Skin epidermis (tissue), 12 donors: ENCODE data around the gene MEIOC.
"Not testable (repeated sequence)": the region's sequence is repeated elsewhere in the genome, so short reads cannot be mapped to it uniquely, and the experiment has no call there.

Source experiments
- H3K27ac ChIP-seq, 21 experiments: fragments of 200-600 bp; sonication (generic) in 11 of 21; one replicate each; pipeline ENCODE4 v1.5.0; 2020; ENCODE audit warnings: mild to moderate bottlenecking in 3 of 21, inconsistent platforms in 2 of 21, moderate library complexity in 2 of 21
- H3K4me3 ChIP-seq, 7 experiments: fragments of 200-600 bp; sonication (generic) in 2 of 7; one replicate each; pipeline ENCODE4 v1.5.0; 2020; ENCODE audit warnings: inconsistent platforms in 2 of 7, mild to moderate bottlenecking in 2 of 7, moderate library complexity in 1 of 7

The MEIOC gene

DNA sequence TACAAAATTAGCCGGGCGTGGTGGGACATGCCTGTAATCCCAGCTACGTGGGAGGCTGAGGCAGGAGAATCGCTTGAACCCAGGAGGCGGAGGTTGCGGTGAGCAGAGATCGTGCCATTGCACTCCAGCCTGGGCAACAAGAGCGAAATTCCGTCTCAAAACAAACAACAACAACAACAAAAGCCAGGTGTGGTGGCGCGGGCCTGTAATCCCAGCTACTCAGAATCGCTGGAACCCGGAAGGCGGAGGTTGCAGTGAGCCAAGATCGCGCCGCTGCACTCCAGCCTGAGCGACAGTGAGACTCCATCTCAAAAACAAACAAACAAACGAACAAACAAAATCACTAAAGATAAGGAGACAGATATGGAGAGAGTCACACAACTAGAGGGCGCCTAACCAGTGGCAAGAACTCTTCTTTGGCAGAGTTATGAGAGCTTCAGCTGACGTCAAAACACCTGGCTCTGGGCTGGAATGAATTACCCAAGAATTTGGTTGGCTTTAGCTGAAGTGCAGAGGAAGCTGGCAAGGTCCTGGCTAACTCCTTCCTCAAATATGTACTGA lies 34.6 kb downstream of the MEIOC start:
- peak overlapping the region in 2 of 7 experiments; percentile 59 to 85 for H3K4me3 ChIP-seq
- peak overlapping the region in 13 of 21 experiments; percentile 67 to 92 (median 84) for H3K27ac ChIP-seq

DNA sequence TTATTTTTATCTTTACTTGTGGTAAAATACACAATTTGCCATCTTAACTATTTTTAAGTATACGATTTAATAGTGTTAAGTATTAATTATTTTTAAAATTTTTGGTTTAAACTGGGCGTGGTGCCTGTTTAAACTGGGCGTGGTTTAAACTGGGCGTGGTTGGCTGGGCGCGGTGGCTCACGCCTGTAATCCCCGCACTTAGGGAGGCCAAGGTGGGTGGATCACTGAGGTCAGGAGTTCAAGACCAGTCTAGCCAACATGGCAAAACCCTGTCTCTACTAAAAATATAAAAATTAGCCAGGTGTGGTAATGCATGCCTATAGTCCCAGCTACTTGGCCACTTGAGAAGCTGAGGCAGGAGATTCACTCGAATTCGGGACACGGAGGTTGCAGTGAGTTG lies 37.3 kb downstream of the MEIOC start:
- no peak overlapping the region for H3K4me3 ChIP-seq
- no peak overlapping the region for H3K27ac ChIP-seq

DNA sequence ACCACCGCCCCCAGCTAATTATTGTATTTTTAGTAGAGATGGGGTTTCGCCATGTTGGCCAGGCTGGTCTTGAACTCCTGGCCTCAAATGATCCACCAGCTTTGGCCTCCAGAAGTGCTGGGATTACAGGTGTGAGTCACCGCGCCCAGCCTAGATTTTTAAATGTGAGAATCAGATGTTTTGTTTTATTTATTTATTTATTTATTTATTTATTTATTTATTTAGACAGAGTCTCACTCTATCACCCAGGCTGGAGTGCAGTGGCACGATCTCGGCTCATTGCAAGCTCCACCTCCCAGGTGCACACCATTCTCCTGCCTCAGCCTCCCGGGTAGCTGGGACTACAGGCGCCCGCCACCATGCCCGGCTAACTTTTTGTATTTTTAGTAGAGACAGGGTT lies 44.0 kb downstream of the MEIOC start:
- not testable (repeated sequence) for H3K27ac ChIP-seq, H3K4me3 ChIP-seq

DNA sequence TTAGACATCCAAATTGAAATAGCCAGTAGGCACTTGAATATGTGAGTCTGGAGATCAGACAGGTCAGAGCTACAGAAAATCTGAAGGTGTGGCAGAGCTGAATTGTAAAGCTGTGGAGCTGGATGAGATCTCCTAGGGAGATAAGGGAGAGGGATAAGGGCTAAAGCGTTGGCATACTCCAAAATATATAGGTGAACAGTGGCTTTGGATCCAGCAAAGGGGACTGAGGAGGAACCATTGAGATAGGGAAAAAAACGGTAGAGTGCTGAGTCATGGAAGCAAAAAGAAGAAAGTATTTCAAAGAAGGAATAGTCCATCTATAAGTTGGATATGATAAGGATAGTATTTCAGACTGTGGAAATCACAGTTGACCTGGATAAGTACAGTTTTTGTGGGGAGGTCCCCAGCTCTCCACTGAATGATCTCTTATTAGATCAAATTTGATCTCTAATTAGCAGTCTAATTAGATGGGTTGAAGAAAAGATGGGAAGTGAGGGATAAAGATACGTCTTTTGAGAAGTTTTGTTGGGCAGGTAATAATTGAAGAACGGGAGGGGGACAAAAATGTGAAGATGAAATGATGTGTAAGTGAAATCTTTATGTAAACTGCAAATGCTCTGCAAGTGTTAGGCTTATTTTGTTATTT lies 51.6 kb downstream of the MEIOC start:
- Histone ChIP-seq H3K4me3 (peak overlapping the region; percentile 73 to 84 (median 78)), H3K27ac (peak overlapping the region in 19 of 21 experiments; percentile 63 to 85 (median 77))

DNA sequence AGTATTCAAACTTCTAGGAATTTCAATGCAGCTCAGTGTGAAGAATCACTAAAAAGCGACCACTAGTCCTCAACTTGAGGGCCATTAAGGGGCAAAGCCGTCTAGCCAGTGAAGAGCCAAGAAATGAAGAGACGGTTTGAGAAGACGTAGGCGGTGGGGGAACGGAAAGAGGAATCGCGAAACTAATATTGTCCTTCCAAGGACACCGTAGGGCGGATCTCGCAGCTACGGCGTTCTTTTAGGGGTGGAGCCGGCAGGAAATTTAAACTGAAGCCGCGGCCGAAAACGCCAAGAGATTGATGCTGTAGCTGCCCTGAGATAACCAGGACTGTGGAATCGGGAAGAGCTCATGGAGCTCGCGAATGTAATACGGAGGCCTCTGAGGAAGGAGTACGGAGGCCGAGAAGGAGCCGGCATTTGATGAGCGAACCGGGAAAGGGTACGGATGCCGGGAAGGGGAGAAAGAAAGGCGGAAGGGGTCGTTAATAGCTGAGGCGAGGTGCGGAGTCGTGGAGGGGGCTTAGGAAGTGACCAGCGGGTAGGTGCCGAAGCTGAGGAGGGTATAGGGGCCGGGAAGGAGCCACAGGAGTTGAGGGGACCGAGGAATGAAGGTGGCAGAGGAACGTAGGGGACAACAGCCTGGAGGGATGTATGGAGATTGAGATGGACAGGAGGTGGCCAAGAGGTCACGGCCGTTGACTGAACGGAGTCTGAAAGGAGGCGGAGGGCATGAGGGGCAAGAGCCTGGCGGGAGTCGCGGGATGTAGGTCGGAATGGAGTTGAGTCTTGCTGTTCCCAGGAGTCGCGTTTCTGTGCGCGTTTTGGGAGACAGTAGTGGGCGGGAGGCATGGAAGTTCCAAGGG lies 52.4 kb downstream of the MEIOC start, which contains the start of gene DBF4B:
Gene DBF4B (plus strand): TSS at position 265 of the 863 bp plus-strand sequence. CDS start 156 bp downstream, at position 421.
- Histone ChIP-seq H3K27ac (peak within 1 kb of the TSS in 19 of 21 experiments; percentile 63 to 85 (median 77)), H3K4me3 (peak within 1 kb of the TSS; percentile 73 to 84 (median 78))

DNA sequence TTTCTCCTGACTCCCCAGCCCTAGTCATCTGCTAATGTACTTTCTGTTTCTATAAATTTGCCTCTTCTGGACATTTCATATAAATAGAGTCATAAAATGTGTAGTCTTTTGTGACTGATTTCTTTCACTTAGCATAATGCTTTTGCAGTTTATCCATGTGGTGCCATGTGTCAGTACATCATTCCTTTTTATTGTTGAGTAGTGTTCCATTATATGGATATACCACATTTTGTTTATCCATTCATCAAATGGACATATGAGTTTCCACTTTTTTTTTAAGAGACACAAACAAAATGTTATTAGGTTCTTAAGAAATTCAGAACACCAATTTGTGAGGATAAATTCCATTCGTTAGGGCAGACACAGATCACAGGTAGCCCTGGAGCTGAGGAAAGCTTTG lies 63.2 kb downstream of the MEIOC start:
- no peak overlapping the region for H3K27ac ChIP-seq
- H3K4me3 ChIP-seq = no peak overlapping the region

DNA sequence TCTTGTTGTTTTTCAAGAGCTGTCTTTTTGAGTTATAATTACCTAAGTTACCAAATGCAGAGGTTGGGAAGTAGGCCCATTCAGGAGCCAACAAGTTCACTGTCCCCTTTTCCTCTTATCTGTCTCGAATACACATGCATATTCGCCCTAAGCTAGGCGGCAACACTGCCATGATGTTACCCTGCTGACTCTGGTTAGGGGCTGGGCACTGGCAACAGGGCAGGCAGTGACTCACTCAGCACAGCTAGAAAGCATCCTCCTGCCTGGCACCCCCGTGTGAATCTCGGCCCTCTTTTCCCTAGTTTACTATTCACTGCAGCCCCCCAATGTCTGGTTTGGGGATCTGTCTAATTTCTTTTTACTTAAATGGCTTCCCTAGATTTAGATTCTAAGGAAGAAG lies 66.0 kb downstream of the MEIOC start:
- no peak overlapping the region for H3K27ac ChIP-seq
- H3K4me3 ChIP-seq = no peak overlapping the region
